CD14-positive monocyte (primary cell): ENCODE results near the gene TNFRSF8. TPM values are rescaled to one million over a fixed set of nuclear protein-coding genes. Genes with fewer than 3 reads are reported as not detected.

ENCODE experiments used
- DNase-seq, 3 donors: peaks; one replicate each; pipeline ENCODE4 v3.0.0-alpha.2; 2011 to 2022
- H2AFZ ChIP-seq: 2 replicates; pipeline ENCODE4 v1.6.0; 2012; ENCODE audit warnings: mild to moderate bottlenecking, low read depth, low read length, inconsistent platforms; ENCODE audit not compliant: insufficient read depth, poor library complexity, severe bottlenecking
- H3K27ac ChIP-seq, 2 donors: 1 replicate in 1 of 2; 2 replicates in 1 of 2; pipeline ENCODE4 v1.5.1; 2012 to 2013; ENCODE audit warnings: low read length in 2 of 2, control low read depth in 1 of 2, inconsistent platforms in 1 of 2, low read depth in 1 of 2, mild to moderate bottlenecking in 1 of 2
- H3K27me3 ChIP-seq, 2 donors: one replicate each; pipeline versions ENCODE4 v1.6.0 to v1.6.1; 2011 to 2013; ENCODE audit warnings: low read length in 2 of 2; ENCODE audit not compliant: control insufficient read depth in 2 of 2, insufficient read depth in 2 of 2
- H3K36me3 ChIP-seq, 2 donors: replicated peaks in 1 of 2; 1 replicate in 1 of 2; 2 replicates in 1 of 2; pipeline versions ENCODE4 v1.5.1 to v1.6.1; 2012 to 2013; ENCODE audit warnings: low read length in 2 of 2, control low read depth in 1 of 2, inconsistent platforms in 1 of 2, mild to moderate bottlenecking in 1 of 2; ENCODE audit not compliant: insufficient read depth in 2 of 2, control insufficient read depth in 1 of 2
- H3K4me1 ChIP-seq, 2 donors: 1 replicate in 1 of 2; 2 replicates in 1 of 2; pipeline versions ENCODE4 v1.5.1 to v1.6.1; 2012 to 2013; ENCODE audit warnings: low read length in 2 of 2, control low read depth in 1 of 2, inconsistent platforms in 1 of 2, mild to moderate bottlenecking in 1 of 2, moderate library complexity in 1 of 2; ENCODE audit not compliant: insufficient read depth in 2 of 2, control insufficient read depth in 1 of 2
- H3K4me2 ChIP-seq: replicated peaks from 2 replicates; pipeline ENCODE3; 2012; ENCODE audit warnings: low read length, moderate library complexity, mild to moderate bottlenecking; ENCODE audit not compliant: poor library complexity, severe bottlenecking; ENCODE audit errors: extremely low read depth
- H3K4me3 ChIP-seq, 3 experiments: fragments of 200-600 bp in 1 of 3; sonication (generic) in 1 of 3; replicated peaks in 1 of 3; 1 replicate in 2 of 3; 2 replicates in 1 of 3; pipeline ENCODE4 v1.5.1; 2011 to 2013; ENCODE audit warnings: low read length in 3 of 3, mild to moderate bottlenecking in 3 of 3, control low read depth in 2 of 3, low read depth in 2 of 3, inconsistent platforms in 1 of 3, moderate library complexity in 1 of 3
- H3K79me2 ChIP-seq: 2 replicates; pipeline ENCODE4 v1.6.0; 2012; ENCODE audit warnings: mild to moderate bottlenecking, control low read depth, inconsistent platforms, low read length, moderate library complexity; ENCODE audit not compliant: insufficient read depth
- H3K9ac ChIP-seq: 2 replicates; pipeline ENCODE4 v1.6.0; 2017; ENCODE audit warnings: low read length, mild to moderate bottlenecking; ENCODE audit not compliant: insufficient read depth, poor library complexity, severe bottlenecking
- H3K9me3 ChIP-seq, 2 donors: replicated peaks in 1 of 2; 1 replicate in 1 of 2; 2 replicates in 1 of 2; pipeline versions ENCODE4 v1.5.1 to v1.6.1; 2012 to 2013; ENCODE audit warnings: low read length in 2 of 2, control low read depth in 1 of 2; ENCODE audit not compliant: control insufficient read depth in 1 of 2, insufficient read depth in 1 of 2
- H4K20me1 ChIP-seq: 2 replicates; pipeline ENCODE4 v1.6.0; 2012; ENCODE audit warnings: mild to moderate bottlenecking, low read length, control low read depth, moderate library complexity; ENCODE audit not compliant: insufficient read depth
- H3K27ac Mint-ChIP-seq, 7 donors: one replicate each; pipeline ENCODE4 v1.8.0; 2020; ENCODE audit warnings: mild to moderate bottlenecking in 7 of 7, mixed read lengths in 7 of 7, moderate library complexity in 6 of 7, inconsistent platforms in 2 of 7
- H3K27me3 Mint-ChIP-seq, 3 donors: one replicate each; pipeline ENCODE4 v1.8.0; 2021 to 2022; ENCODE audit warnings: low read depth in 3 of 3, mild to moderate bottlenecking in 3 of 3, mixed read lengths in 3 of 3, moderate library complexity in 3 of 3, inconsistent platforms in 1 of 3
- H3K36me3 Mint-ChIP-seq, 2 donors: one replicate each; pipeline ENCODE4 v1.8.0; 2020; ENCODE audit warnings: mixed read lengths in 2 of 2, inconsistent platforms in 1 of 2, mild to moderate bottlenecking in 1 of 2
- H3K4me1 Mint-ChIP-seq: one replicate; pipeline ENCODE4 v1.8.0; 2020; ENCODE audit warnings: mild to moderate bottlenecking, mixed read lengths
- H3K4me3 Mint-ChIP-seq, 2 donors: one replicate each; pipeline ENCODE4 v1.8.0; 2020; ENCODE audit warnings: mild to moderate bottlenecking in 2 of 2, mixed read lengths in 2 of 2, moderate library complexity in 1 of 2
- H3K9me3 Mint-ChIP-seq, 7 donors: one replicate each; pipeline ENCODE4 v1.8.0; 2020 to 2022; ENCODE audit warnings: mixed read lengths in 7 of 7, mild to moderate bottlenecking in 6 of 7, moderate library complexity in 6 of 7, inconsistent platforms in 2 of 7
- CTCF ChIP-seq: fragments of 200-600 bp; IDR thresholded peaks from one replicate; pipeline ENCODE4 v1.8.0; 2022; ENCODE audit warnings: antibody characterized with exemption, mild to moderate bottlenecking
- WGBS: methylation state at CpG from one replicate; pipeline ENCODE4 v1.1.5; 2013; ENCODE audit warnings: missing lambda C conversion rate; ENCODE audit not compliant: insufficient coverage; 5-methylcytosine and 5-hydroxymethylcytosine counted together
- intact Hi-C, 2 donors: fragments of 100-400 bp; cut with micrococcal nuclease; formaldehyde crosslinking; loops; one replicate each; pipeline versions ENCODE4 v1.15.0 to v1.15.1; 2023
- polyA minus RNA-seq: library from RNA; depleted of rRNA, polyadenylated mRNA; stranded (reverse); fragments of >200 nt; gene quantifications from 2 replicates; pipeline ENCODE4 v1.2.3, GENCODE V29; 2012
- polyA plus RNA-seq, 3 donors: library from polyadenylated mRNA; depleted of rRNA in 1 of 3; unstranded in 2 of 3; stranded (reverse) in 1 of 3; fragments of 300-500 nt in 2 of 3; fragments of >200 nt in 1 of 3; fragmentation: Illumina TruSeq in 2 of 3; gene quantifications; 1 replicate in 2 of 3; 2 replicates in 1 of 3; pipeline ENCODE4 v1.2.3, GENCODE V29; 2012 to 2021
- total RNA-seq, 12 experiments: library from RNA in 1 of 12; stranded (reverse) in 1 of 12; fragments of 120-200 nt in 1 of 12; gene quantifications; one replicate each; pipeline ENCODE4 v1.2.4 and lab custom pipeline; 2013 to 2026; ENCODE audit warnings: mixed read lengths in 6 of 12, inconsistent platforms in 1 of 12

TNFRSF8 gene
- total RNA-seq (2013): 37.0 TPM
- 10 to 100 TPM; 10.9 to 11.9 (median 11.8) TPM for polyA plus RNA-seq
- 20.8 and 29.4 TPM in 2 replicates for polyA minus RNA-seq
- 4.4 to 27.5 (median 11.4) reads per million in 11 experiments for total RNA-seq (lab: John Stamatoyannopoulos, UW)

DNA sequence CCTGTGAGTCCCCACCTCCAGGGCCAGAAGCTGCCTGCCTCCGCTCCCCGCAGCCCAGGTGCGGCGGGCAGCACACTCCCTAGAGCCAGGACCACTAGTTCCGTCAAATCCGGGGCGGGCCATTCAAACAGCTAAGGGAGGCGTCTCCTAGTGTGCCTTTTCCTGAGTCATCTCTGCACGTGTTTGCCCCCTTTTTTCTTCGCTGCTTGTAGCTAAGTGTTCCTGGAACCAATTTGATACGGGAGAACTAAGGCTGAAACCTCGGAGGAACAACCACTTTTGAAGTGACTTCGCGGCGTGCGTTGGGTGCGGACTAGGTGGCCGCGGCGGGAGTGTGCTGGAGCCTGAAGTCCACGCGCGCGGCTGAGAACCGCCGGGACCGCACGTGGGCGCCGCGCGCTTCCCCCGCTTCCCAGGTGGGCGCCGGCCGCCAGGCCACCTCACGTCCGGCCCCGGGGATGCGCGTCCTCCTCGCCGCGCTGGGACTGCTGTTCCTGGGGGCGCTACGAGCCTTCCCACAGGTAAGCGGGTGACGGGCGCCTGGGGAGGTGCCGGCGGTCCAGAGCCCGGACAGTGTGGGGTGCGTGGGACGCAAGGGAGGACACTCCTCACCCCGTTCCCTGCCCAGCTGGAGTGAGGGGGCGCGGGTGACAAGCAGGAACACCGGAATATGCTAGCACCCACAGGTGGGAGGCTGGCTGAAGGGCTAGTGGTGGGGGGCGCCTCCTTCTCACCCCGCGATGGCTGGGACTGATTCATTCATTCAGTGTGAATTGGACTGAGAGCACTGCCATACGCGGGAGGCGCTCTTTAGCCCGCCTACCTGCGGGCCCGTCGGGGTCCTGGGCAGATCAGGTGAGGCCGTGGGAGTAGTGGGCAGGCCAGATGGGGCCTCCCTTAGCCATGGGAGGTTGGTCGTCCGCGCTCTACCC is at the start of gene TNFRSF8:
TNFRSF8 (plus strand) TSS at position 163 of the 932 bp plus-strand sequence; CDS start at position 459, 296 bp downstream.
- 5% methylated on average over 67 of the region's 72 CpGs for WGBS
- H3K4me3 ChIP-seq: no peak within 1 kb of the TSS
- H3K36me3 ChIP-seq: no peaks in the 10 kb centered on the region
- no peak for DNase-seq
- H3K4me2 ChIP-seq: peak within 1 kb of the TSS; percentile 30
- no peaks in the 10 kb centered on the region for H4K20me1 ChIP-seq
- peaks cover 36 to 49% of the 10 kb centered on the region in 2 donors for H3K27me3 ChIP-seq
- Mint-ChIP-seq H3K9me3 (peaks cover 0 to 18% (median 8%) of the 10 kb centered on the region in 7 donors), H3K27ac (peak within 1 kb of the TSS in 1 of 7 donors; percentile 45), H3K4me1 (peaks cover 13% of the 10 kb centered on the region), H3K36me3 (peaks cover 0 to 6% of the 10 kb centered on the region in 2 donors), H3K27me3 (peaks cover 53 to 67% (median 56%) of the 10 kb centered on the region in 3 donors), H3K4me3 (peak within 1 kb of the TSS in 1 of 2 donors; percentile 86)
- H3K9me3 ChIP-seq: peaks cover 0 to 19% of the 10 kb centered on the region in 2 donors
- no peak within 1 kb of the TSS for H3K9ac ChIP-seq
- H3K79me2 ChIP-seq: no peaks in the 10 kb centered on the region
- no peak within 1 kb of the TSS for H3K27ac ChIP-seq
- H2AFZ ChIP-seq: peak within 1 kb of the TSS; percentile 41
- no peak for TF ChIP-seq CTCF
- peaks cover 0 to 11% of the 10 kb centered on the region in 2 donors for H3K4me1 ChIP-seq
- intact Hi-C loops: no loop called here

GRCh38 chr1:12014141-12014991 is 48.7 kb upstream of the TNFRSF8 start:
- no peaks in the 10 kb centered on the region for H3K4me1 ChIP-seq
- H3K36me3 ChIP-seq: peaks cover 41 to 54% of the 10 kb centered on the region in 2 donors
- H3K9me3 ChIP-seq: no peaks in the 10 kb centered on the region
- peak overlapping the region in 1 of 2 donors; percentile 59 for H3K27ac ChIP-seq
- H3K36me3 Mint-ChIP-seq: peaks cover 47 to 51% of the 10 kb centered on the region in 2 donors
- H3K9ac ChIP-seq: no peak overlapping the region
- intact Hi-C loops: loop anchor here in 1 of 2 donors (10.0 kb wide), 1 partner anchor 90 kb away; the partner anchor contains the start of gene KIAA2013
- H3K27ac Mint-ChIP-seq: peak overlapping the region; percentile 12 to 70 (median 46)
- no peak overlapping the region for H3K4me2 ChIP-seq
- H2AFZ ChIP-seq: no peak overlapping the region
- no peak overlapping the region for H3K4me3 Mint-ChIP-seq
- no peaks in the 10 kb centered on the region for H3K79me2 ChIP-seq
- 80% methylated on average over 13 of the region's 16 CpGs for WGBS
- H3K27me3 ChIP-seq: no peaks in the 10 kb centered on the region
- H3K27me3 Mint-ChIP-seq: peaks cover 0 to 2% (median 1%) of the 10 kb centered on the region in 3 donors
- H3K4me1 Mint-ChIP-seq: no peaks in the 10 kb centered on the region
- no peak overlapping the region for H3K4me3 ChIP-seq
- no peak for DNase-seq
- no peaks in the 10 kb centered on the region for H4K20me1 ChIP-seq
- TF ChIP-seq CTCF: no peak
- H3K9me3 Mint-ChIP-seq: no peaks in the 10 kb centered on the region
